ENCODE results near the gene ARFRP1.

DNA sequence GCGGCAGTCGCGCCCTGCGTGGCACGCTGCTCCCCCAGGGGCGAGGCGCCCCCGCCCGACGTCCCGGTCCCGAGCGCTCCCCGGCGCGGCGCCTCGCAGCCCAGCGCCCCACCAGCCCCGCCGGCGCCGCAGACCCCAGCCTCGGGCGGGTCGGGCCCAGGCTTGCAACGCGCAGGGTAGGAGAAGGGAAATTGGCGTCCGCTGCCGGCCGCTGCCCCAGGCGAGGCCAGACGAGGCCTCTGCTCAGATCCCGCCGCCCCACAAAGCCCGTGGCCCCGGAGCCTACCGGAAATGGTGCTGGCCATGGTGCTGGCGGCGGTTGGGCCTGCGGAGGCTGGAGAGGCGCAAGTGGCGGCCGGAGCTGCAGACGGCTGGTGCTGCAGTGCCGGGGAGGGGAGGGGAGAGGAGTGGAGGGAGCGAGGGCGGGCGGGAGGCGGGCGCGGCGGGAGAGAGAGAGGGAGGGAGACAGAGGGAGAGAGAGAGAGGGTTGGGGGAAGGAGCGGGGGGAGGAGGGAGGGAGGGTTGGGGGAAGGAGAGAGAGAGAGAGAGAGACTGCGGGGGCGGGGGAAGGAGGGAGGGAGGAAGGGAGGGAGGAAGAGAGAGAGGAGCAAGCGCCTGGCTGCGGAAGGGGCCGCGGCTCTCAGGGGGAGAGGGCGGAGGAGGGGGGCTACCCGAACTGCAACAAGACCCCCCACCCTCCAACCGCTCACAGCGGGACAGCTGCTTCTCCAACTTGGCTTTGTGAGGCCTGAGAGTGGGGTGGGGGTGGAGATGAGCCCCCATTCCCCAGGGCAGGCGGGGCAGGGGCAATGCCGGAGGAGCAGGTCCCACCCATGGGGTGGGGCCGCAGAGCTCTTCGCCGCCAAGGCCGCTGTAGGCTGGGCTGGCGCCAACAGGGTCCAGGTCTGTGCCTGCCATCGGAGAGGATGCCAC, 54.5 kb downstream of the ARFRP1 start, which contains the start of gene STMN3:
- TF ChIP-seq, protein P1, sequence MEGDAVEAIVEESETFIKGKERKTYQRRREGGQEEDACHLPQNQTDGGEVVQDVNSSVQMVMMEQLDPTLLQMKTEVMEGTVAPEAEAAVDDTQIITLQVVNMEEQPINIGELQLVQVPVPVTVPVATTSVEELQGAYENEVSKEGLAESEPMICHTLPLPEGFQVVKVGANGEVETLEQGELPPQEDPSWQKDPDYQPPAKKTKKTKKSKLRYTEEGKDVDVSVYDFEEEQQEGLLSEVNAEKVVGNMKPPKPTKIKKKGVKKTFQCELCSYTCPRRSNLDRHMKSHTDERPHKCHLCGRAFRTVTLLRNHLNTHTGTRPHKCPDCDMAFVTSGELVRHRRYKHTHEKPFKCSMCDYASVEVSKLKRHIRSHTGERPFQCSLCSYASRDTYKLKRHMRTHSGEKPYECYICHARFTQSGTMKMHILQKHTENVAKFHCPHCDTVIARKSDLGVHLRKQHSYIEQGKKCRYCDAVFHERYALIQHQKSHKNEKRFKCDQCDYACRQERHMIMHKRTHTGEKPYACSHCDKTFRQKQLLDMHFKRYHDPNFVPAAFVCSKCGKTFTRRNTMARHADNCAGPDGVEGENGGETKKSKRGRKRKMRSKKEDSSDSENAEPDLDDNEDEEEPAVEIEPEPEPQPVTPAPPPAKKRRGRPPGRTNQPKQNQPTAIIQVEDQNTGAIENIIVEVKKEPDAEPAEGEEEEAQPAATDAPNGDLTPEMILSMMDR (IDR thresholded peaks at IDR 0.05) = no peak
- TF ChIP-seq POLR2AphosphoS5 (IDR thresholded peaks at IDR 0.05) = peak in 2 of 3 donors; percentile 29 to 54
- TF ChIP-seq EP300 (IDR thresholded peaks at IDR 0.05; ENCODE audit: low read depth) = no peak
- TF ChIP-seq POLR2A (IDR thresholded peaks at IDR 0.05) = no peak

Measured in transverse colon (tissue), 4 donors.